ENCODE results near the gene CMTM6.

CMTM6 gene, protein sequence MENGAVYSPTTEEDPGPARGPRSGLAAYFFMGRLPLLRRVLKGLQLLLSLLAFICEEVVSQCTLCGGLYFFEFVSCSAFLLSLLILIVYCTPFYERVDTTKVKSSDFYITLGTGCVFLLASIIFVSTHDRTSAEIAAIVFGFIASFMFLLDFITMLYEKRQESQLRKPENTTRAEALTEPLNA

DNA sequence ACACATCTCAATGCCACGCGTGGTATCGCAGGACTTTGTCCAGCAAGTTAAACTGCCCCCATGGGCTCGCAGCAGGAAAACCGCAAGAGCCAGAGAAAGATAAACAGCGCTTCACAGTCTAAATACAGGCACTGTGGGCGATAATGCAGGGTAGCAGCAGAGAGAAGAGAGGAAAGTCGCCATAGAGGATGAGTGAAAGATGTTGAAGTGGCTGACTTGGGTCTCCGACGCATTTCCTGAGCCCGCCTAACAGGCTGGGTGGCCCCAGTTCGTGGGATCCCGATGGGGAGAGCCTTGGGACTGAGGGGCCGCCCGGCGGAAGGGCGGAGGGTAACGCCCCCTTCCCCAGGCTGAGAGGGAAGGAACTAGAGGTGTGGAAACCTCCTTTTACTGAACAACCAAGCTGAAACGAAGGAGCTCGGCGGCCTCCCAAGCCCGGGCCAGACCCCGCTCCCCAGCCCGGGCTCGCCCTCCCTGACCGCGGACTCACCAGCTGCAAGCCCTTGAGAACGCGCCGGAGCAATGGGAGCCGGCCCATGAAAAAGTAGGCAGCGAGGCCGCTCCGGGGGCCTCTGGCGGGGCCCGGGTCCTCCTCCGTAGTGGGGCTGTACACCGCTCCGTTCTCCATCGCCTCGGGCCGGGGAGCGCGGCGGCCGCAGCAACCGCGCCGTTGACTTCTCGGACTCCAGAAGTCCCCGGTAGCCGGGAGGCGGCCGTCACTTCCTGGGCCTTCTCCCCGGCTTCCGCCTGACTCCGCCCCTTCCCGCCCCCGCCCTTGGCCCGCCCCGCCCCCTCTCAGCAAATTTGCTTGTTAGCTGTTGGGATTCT lies at the start of gene CMTM6:
Gene CMTM6, minus strand, starts transcription at position 735 of the 828 bp plus-strand sequence. Its CDS starts 107 bp downstream, at position 628.
- in situ Hi-C loops (cut with HindIII; ENCODE audit: low sequenced_read_pairs), result no loop called here
- DNase-seq (ENCODE audit: low read depth), result peak; percentile 42
- TF ChIP-seq, protein P1, sequence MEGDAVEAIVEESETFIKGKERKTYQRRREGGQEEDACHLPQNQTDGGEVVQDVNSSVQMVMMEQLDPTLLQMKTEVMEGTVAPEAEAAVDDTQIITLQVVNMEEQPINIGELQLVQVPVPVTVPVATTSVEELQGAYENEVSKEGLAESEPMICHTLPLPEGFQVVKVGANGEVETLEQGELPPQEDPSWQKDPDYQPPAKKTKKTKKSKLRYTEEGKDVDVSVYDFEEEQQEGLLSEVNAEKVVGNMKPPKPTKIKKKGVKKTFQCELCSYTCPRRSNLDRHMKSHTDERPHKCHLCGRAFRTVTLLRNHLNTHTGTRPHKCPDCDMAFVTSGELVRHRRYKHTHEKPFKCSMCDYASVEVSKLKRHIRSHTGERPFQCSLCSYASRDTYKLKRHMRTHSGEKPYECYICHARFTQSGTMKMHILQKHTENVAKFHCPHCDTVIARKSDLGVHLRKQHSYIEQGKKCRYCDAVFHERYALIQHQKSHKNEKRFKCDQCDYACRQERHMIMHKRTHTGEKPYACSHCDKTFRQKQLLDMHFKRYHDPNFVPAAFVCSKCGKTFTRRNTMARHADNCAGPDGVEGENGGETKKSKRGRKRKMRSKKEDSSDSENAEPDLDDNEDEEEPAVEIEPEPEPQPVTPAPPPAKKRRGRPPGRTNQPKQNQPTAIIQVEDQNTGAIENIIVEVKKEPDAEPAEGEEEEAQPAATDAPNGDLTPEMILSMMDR (IDR thresholded peaks at IDR 0.05; ENCODE audit: low read depth, low read length, missing control alignments), result no peak
- H3K4me3 ChIP-seq (ENCODE audit: low read depth, low read length), result peak within 1 kb of the TSS; percentile 56

DNA sequence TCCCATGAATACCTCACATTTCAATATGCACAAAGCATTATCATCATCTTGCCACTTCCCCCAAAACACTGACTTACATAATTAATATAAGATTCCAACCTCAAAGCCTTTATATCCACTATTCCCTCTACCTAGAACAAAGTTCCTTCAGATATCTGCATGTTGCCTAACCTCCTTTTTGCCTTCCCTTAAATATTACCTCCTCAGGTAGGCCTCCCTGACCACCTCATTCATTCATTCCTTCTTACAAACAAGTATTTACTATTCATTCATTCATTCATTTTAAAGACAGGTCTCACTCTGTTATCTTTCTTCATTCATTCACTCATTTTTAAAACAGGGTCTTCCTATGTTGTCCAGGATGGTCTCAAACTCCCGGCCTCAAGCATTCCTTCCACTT lies 49.4 kb upstream of the CMTM6 start:
- DNase-seq (ENCODE audit: low read depth), result no peak
- TF ChIP-seq, protein P1 (IDR thresholded peaks at IDR 0.05; ENCODE audit: low read depth, low read length, missing control alignments), result no peak
- in situ Hi-C loops (cut with HindIII; ENCODE audit: low sequenced_read_pairs), result no loop called here
- no peak overlapping the region for H3K4me3 ChIP-seq (ENCODE audit: low read depth, low read length)

DNA sequence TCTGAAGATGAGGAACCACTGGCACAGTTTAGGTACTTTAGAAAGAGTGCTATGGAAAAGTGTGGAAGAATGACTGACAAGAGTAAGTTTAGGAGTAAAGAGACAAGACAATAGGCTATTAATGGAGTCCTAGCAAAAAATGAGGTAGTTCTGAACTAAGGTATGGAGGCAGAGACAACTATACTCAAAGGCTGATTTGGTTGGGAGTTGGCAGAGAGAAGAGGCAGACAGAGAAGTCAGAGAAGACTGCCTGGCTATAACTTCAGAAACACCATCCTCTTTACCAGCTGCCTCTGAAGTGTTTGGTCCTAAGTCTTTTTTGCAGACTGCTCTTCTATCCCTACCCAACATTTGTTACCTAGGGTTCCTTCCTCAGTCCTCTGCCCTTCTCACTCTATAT lies 48.8 kb upstream of the CMTM6 start:
- TF ChIP-seq, protein P1 (IDR thresholded peaks at IDR 0.05; ENCODE audit: low read depth, low read length, missing control alignments), result no peak
- no peak for DNase-seq (ENCODE audit: low read depth)
- H3K4me3 ChIP-seq (ENCODE audit: low read depth, low read length), result no peak overlapping the region
- in situ Hi-C loops (cut with HindIII; ENCODE audit: low sequenced_read_pairs), result no loop called here

DNA sequence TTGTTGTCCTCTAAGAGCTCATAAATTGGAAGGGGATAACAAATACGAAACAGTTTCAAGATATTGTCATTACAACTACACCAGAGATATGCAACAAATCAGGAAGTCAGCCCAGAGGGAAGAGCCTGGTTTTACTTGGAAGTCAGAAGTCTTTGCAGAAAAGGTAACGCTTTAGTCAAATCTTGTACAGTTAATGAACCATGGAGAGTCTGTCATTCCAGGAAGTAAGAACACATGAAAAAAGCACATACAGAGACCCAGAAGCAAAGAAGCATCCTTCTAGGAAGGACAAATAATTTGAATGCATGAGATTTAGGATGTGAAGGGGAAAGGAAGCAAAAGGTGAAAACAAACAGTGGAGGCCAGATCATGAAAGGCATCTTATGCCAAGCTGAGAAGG lies 48.4 kb upstream of the CMTM6 start:
- in situ Hi-C loops (cut with HindIII; ENCODE audit: low sequenced_read_pairs), result no loop called here
- TF ChIP-seq, protein P1 (IDR thresholded peaks at IDR 0.05; ENCODE audit: low read depth, low read length, missing control alignments), result no peak
- no peak for DNase-seq (ENCODE audit: low read depth)
- H3K4me3 ChIP-seq (ENCODE audit: low read depth, low read length), result no peak overlapping the region

DNA sequence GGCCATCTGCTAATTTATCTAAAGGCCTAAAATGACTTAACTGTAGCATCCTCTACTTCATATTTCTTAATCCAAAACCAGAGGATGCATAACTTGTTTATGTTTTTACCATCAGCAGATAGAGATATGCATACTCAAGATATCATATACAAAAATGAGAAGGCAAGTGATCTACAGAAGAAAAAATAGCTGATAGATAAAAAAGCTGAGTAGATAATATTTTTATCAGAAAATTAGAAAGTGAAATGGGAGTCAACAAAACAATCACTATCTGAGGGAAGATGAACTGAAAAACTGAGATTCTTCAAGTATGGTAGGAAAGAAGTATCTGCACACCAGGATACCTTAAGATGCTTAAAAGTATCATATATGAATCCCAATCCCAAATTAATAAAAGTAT lies 42.7 kb upstream of the CMTM6 start:
- no peak overlapping the region for H3K4me3 ChIP-seq (ENCODE audit: low read depth, low read length)
- no peak for DNase-seq (ENCODE audit: low read depth)
- TF ChIP-seq, protein P1 (IDR thresholded peaks at IDR 0.05; ENCODE audit: low read depth, low read length, missing control alignments), result no peak
- in situ Hi-C loops (cut with HindIII; ENCODE audit: low sequenced_read_pairs), result no loop called here

DNA sequence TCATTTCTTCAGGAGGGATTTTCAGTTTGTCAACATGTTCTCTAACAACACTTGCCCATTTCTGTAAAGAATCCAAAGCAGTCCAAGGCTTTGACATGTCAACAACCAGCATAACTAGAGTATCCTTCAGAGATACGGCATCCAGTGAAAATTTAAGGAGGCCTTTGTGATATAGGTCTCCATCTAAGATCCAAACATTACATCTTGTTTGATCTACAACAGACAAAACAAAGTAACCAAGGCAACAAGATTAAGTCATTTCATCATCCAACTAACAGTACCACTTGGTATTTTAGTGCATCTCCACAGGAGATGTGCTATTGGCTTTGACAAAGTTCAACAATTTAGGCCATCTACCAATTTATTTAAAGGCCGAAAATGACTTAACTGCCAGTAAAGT lies 42.2 kb upstream of the CMTM6 start:
- DNase-seq (ENCODE audit: low read depth), result no peak
- TF ChIP-seq, protein P1 (IDR thresholded peaks at IDR 0.05; ENCODE audit: low read depth, low read length, missing control alignments), result no peak
- H3K4me3 ChIP-seq (ENCODE audit: low read depth, low read length), result no peak overlapping the region
- in situ Hi-C loops (cut with HindIII; ENCODE audit: low sequenced_read_pairs), result no loop called here

Data from astrocyte of the cerebellum (primary cell).